Tibial nerve (tissue), 3 donors: ENCODE measurements around the gene ZBTB44.

ENCODE experiments used
- CTCF ChIP-seq, 5 experiments: fragments of 200-600 bp in 3 of 5; fragments of 450-650 bp in 2 of 5; sonication (generic) in 3 of 5; IDR thresholded peaks; one replicate each; pipeline ENCODE4 v1.5.1; 2016 to 2019; ENCODE audit warnings: antibody characterized with exemption in 5 of 5, mild to moderate bottlenecking in 3 of 5, moderate library complexity in 2 of 5
- POLR2A ChIP-seq, 2 donors: fragments of 450-650 bp; IDR thresholded peaks; one replicate each; pipeline ENCODE4 v1.6.1; 2017; ENCODE audit warnings: antibody characterized with exemption in 2 of 2, mild to moderate bottlenecking in 2 of 2, moderate library complexity in 2 of 2

- TF ChIP-seq CTCF (IDR thresholded peaks at IDR 0.05) (no peak), POLR2A (IDR thresholded peaks at IDR 0.05) (no peak)
Measured at GRCh38 chr11:130358398-130358797, 43.7 kb upstream of the ZBTB44 start.
